OCI-LY7 (cell line): ENCODE measurements around the gene SHOC2. TPM values are rescaled to one million over a fixed set of nuclear protein-coding genes. Genes with fewer than 3 reads are reported as not detected.
A peak's percentile ranks its signal among the peaks of the same experiment; 100 is the strongest.

Experiments
- BruUV-seq: library from RNA; stranded (reverse); fragments of 400-500 nt; replicated peaks from 2 replicates; lab custom pipeline; 2021; lab: Mats Ljungman, UMichigan
- CTCF ChIA-PET: fragments of 300-600 bp; sonication (Branson Sonifier 250); formaldehyde crosslinking; loops from one replicate; lab custom pipeline; 2022; ENCODE audit warnings: antibody characterized with exemption; ENCODE audit not compliant: unreplicated experiment; lab: Charles Lee
- POLR2A ChIA-PET: fragments of 300-600 bp; sonication (Branson Sonifier 250); formaldehyde crosslinking; loops from one replicate; lab custom pipeline; 2022; ENCODE audit warnings: antibody characterized with exemption; lab: Charles Lee
- DNase-seq: peaks from one replicate; pipeline ENCODE4 v3.0.0-alpha.2; 2015; ENCODE audit warnings: low spot score
- H2AFZ ChIP-seq: fragments of 200-600 bp; sonication (generic), shearing (Covaris generic); 2 replicates; pipeline ENCODE4 v1.6.1; 2014; ENCODE audit warnings: mild to moderate bottlenecking, antibody characterized with exemption, low read length, moderate library complexity
- H3K27ac ChIP-seq: fragments of 200-600 bp; sonication (generic); 2 replicates; pipeline ENCODE4 v1.5.1; 2014; ENCODE audit warnings: mixed run types, low read depth, mild to moderate bottlenecking, moderate library complexity, low read length, inconsistent platforms; ENCODE audit not compliant: poor library complexity, severe bottlenecking
- H3K36me3 ChIP-seq: fragments of 200-600 bp; sonication (generic); 2 replicates; pipeline ENCODE4 v1.6.1; 2014; ENCODE audit warnings: mild to moderate bottlenecking, antibody characterized with exemption, low read length, moderate library complexity, mixed read lengths; ENCODE audit not compliant: insufficient read depth
- H3K4me1 ChIP-seq: fragments of 200-600 bp; sonication (generic); 2 replicates; pipeline ENCODE4 v1.5.1; 2014; ENCODE audit warnings: mild to moderate bottlenecking, low read length; ENCODE audit not compliant: insufficient read depth, poor library complexity, severe bottlenecking
- H3K4me2 ChIP-seq: fragments of 200-600 bp; sonication (generic); 2 replicates; pipeline ENCODE4 v1.6.1; 2014; ENCODE audit warnings: mild to moderate bottlenecking, low read length
- H3K4me3 ChIP-seq: fragments of 200-600 bp; sonication (generic); 2 replicates; pipeline ENCODE4 v1.5.1; 2014; ENCODE audit warnings: mild to moderate bottlenecking, low read depth, low read length; ENCODE audit not compliant: poor library complexity, severe bottlenecking
- H3K79me2 ChIP-seq: fragments of 200-600 bp; sonication (generic); 2 replicates; pipeline ENCODE4 v1.6.1; 2016; ENCODE audit warnings: low read depth, mild to moderate bottlenecking, low read length, moderate library complexity, mixed read lengths; ENCODE audit not compliant: insufficient read depth
- H3K9me2 ChIP-seq: fragments of 200-600 bp; sonication (generic); 2 replicates; pipeline ENCODE4 v1.6.1; 2016; ENCODE audit warnings: mild to moderate bottlenecking, low read length, mixed read lengths; ENCODE audit not compliant: insufficient read depth
- H3K9me3 ChIP-seq: fragments of 200-600 bp; sonication (generic); 2 replicates; pipeline ENCODE4 v1.6.1; 2014; ENCODE audit warnings: mild to moderate bottlenecking, mixed run types, low read length, mixed read lengths
- H4K20me1 ChIP-seq: fragments of 200-600 bp; sonication (generic); 2 replicates; pipeline ENCODE4 v1.6.1; 2014; ENCODE audit warnings: mild to moderate bottlenecking, antibody characterized with exemption, low read length, moderate library complexity, mixed read lengths; ENCODE audit not compliant: insufficient read depth
- CTCF ChIP-seq: fragments of 200-600 bp; sonication (generic); conservative IDR thresholded peaks from 2 replicates; pipeline ENCODE4 v1.5.1; 2014; ENCODE audit warnings: mild to moderate bottlenecking, antibody characterized with exemption, low read length, moderate library complexity, mixed read lengths
- EZH2phosphoT487 ChIP-seq: fragments of 200-600 bp; sonication (generic); IDR thresholded peaks from 2 replicates; pipeline ENCODE4 v1.6.1; 2018; ENCODE audit warnings: low read depth, borderline replicate concordance, mild to moderate bottlenecking, mixed run types, antibody characterized with exemption, low read length, moderate library complexity, mixed read lengths
- intact Hi-C: fragments of 100-400 bp; cut with micrococcal nuclease; formaldehyde crosslinking; loops from one replicate; pipeline ENCODE4 v1.10.0; 2022; ENCODE audit not compliant: unreplicated experiment
- total RNA-seq, 2 experiments: library from RNA; depleted of rRNA in 1 of 2; stranded (reverse); fragments of >200 nt in 1 of 2; shearing (Covaris generic) in 1 of 2; gene quantifications; 2 replicates each; pipeline ENCODE4 v1.2.3, GENCODE V29; 2014 to 2022

The SHOC2 gene
- total RNA-seq, 2 experiments from 2014 or later = 54.1 to 92.2 TPM

- Histone ChIP-seq H3K4me2 (no peak overlapping the region), H2AFZ (no peak overlapping the region), H3K9me3 (no peaks in the 10 kb centered on the region), H3K4me3 (no peak overlapping the region), H4K20me1 (no peaks in the 10 kb centered on the region), H3K27ac (no peak overlapping the region), H3K4me1 (peaks cover 10% of the 10 kb centered on the region), H3K36me3 (no peaks in the 10 kb centered on the region; the same call in none of the 2 replicates), H3K79me2 (0 out of 2 replicates have a peak, but pooled peaks cover 7% of the 10 kb centered on the region), H3K9me2 (no peaks in the 10 kb centered on the region)
- ChIA-PET POLR2A (interaction anchor here (0.8 to 3.1 kb wide), 7 partner anchors 9 to 116 kb away, joined by 3 to 16 read pairs (median 5); partner anchors contain the start of genes BBIP1 and SHOC2), CTCF (interaction anchor here (1.2 to 1.6 kb wide), 2 partner anchors 9 to 107 kb away, joined by 4 read pairs; partner anchors contain the start of genes BBIP1 and SHOC2)
- intact Hi-C loops = loop anchor here (10.0 kb wide), 1 partner anchor 605 kb away; the partner anchor contains the start of gene SMNDC1
- BruUV-seq = no TSS peak
- DNase-seq = no peak
- no peak for TF ChIP-seq CTCF
Observed at GRCh38 chr10:110910138-110910537, 9.3 kb upstream of the SHOC2 start.

DNA sequence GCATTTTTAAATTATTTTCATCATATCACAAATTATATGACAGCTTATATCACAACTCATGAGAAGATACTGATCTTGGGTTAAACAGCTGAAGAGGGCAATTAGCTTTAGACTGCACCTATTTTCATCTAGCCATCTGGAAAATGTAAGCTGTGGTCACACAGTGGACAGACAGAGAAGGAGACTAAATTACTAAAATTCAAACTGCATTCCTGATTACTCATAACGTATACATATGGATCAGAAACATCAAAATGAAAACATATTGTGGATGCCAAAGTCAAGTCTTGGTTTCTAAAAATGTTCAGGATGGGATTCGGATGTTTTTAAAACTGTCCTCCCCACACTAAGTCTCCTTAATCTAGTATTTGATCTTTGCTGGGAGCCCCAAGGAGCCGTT lies 7.0 kb upstream of the SHOC2 start:
- BruUV-seq = no TSS peak
- H2AFZ ChIP-seq = no peak overlapping the region
- H3K79me2 ChIP-seq = peaks cover 19% of the 10 kb centered on the region; the same call in 1 of the 2 replicates
- no peak for TF ChIP-seq CTCF
- no peak for TF ChIP-seq EZH2phosphoT487
- H3K9me3 ChIP-seq = no peaks in the 10 kb centered on the region
- H4K20me1 ChIP-seq = no peaks in the 10 kb centered on the region
- no peak overlapping the region for H3K27ac ChIP-seq
- peaks cover 32% of the 10 kb centered on the region for H3K4me1 ChIP-seq
- H3K4me3 ChIP-seq = no peak overlapping the region
- intact Hi-C loops = loop anchor here (10.0 kb wide), 1 partner anchor 608 kb away; the partner anchor contains the start of gene SMNDC1
- no peaks in the 10 kb centered on the region for H3K9me2 ChIP-seq
- CTCF ChIA-PET = no interaction called here
- POLR2A ChIA-PET = interaction anchor here (0.6 to 3.1 kb wide), 6 partner anchors 12 to 300 kb away, joined by 3 to 16 read pairs (median 3); no protein-coding TSS in a partner anchor
- no peaks in the 10 kb centered on the region; the same call in none of the 2 replicates for H3K36me3 ChIP-seq
- no peak overlapping the region for H3K4me2 ChIP-seq
- DNase-seq = no peak

- no peak overlapping the region for H3K27ac ChIP-seq
- intact Hi-C loops = loop anchor here (10.0 kb wide), 1 partner anchor 610 kb away; the partner anchor contains the start of gene SMNDC1
- H3K4me3 ChIP-seq = no peak overlapping the region
- CTCF ChIA-PET = no interaction called here
- H3K79me2 ChIP-seq = peaks cover 27% of the 10 kb centered on the region; the same call in 1 of the 2 replicates
- no peaks in the 10 kb centered on the region; the same call in none of the 2 replicates for H3K36me3 ChIP-seq
- DNase-seq = no peak
- no peaks in the 10 kb centered on the region for H3K9me3 ChIP-seq
- H3K4me2 ChIP-seq = peak overlapping the region; percentile 63
- H3K9me2 ChIP-seq = no peaks in the 10 kb centered on the region
- no peak overlapping the region for H2AFZ ChIP-seq
- H4K20me1 ChIP-seq = no peaks in the 10 kb centered on the region
- peaks cover 37% of the 10 kb centered on the region for H3K4me1 ChIP-seq
- BruUV-seq = no TSS peak
- TF ChIP-seq CTCF (no peak), EZH2phosphoT487 (no peak)
- POLR2A ChIA-PET = interaction anchor here (0.5 to 1.0 kb wide), 6 partner anchors 12 to 103 kb away, joined by 3 to 4 read pairs (median 3); no protein-coding TSS in a partner anchor
Observed at GRCh38 chr10:110914431-110914830, 5.0 kb upstream of the SHOC2 start.
